GM10266 (cell line): ENCODE results near the gene COX7A1.
A peak's percentile ranks its signal among the peaks of the same experiment; 100 is the strongest.

Source experiments
- DNase-seq: peaks from one replicate; pipeline ENCODE4 v3.0.0; 2012; ENCODE audit errors: extremely low spot score
- TF ChIP-seq, protein P1 (sequence below): IDR thresholded peaks from 2 replicates; pipeline ENCODE4 v1.5.1; 2012; ENCODE audit warnings: mild to moderate bottlenecking, low read depth; ENCODE audit not compliant: control insufficient read depth, insufficient read depth; ENCODE audit errors: missing control alignments

COX7A1 gene

DNA sequence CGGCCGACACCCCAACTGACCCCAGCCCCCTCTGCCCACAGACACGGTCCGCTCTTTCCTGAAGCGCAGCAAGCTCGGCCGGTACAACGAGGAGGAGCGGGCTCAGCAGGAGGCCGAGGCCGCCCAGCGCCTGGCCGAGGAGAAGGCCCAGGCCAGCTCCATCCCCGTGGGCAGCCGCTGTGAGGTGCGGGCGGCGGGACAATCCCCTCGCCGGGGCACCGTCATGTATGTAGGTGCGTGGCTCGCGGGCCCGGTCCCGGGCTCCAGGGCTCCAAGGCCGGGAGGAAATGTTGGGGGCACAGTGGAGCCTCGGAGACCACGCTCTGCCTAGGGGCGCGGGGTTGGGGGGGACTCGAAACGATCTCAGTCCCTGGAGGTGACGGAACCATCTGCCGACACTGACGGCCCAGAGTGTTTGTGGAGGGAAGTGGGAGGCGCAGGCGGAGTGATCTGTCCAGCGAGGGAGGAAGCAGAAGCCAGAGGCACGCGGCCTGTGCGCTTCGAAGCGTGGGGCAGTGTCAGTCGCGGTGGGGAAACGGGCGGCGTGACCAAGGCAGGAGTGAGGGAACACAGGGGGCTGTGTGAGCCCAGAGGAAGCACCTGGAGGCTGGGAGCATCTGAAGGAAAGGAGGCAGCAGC, 30.6 kb downstream of the COX7A1 start:
- TF ChIP-seq, protein P1, sequence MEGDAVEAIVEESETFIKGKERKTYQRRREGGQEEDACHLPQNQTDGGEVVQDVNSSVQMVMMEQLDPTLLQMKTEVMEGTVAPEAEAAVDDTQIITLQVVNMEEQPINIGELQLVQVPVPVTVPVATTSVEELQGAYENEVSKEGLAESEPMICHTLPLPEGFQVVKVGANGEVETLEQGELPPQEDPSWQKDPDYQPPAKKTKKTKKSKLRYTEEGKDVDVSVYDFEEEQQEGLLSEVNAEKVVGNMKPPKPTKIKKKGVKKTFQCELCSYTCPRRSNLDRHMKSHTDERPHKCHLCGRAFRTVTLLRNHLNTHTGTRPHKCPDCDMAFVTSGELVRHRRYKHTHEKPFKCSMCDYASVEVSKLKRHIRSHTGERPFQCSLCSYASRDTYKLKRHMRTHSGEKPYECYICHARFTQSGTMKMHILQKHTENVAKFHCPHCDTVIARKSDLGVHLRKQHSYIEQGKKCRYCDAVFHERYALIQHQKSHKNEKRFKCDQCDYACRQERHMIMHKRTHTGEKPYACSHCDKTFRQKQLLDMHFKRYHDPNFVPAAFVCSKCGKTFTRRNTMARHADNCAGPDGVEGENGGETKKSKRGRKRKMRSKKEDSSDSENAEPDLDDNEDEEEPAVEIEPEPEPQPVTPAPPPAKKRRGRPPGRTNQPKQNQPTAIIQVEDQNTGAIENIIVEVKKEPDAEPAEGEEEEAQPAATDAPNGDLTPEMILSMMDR, result no peak
- no peak for DNase-seq

DNA sequence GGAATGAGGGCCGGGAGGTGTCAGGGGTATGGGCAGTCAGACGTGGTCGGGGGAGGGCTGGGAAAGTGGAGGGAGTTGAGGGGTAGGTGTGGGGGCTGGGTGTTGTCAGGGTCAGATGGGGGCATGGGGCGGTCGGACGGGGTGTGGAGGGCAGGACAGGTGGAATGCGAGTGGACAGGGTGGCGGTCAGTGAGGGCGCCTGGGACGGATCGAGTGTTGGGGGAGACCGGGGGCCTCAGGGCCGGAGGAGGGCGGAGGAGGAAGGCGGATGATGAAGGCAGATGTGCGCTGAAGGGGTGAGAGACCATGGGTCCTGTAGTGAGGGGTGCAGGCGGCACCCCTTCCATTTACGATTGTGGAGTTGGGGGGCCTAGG, 31.3 kb downstream of the COX7A1 start:
- DNase-seq, result no peak
- TF ChIP-seq, protein P1, result no peak

DNA sequence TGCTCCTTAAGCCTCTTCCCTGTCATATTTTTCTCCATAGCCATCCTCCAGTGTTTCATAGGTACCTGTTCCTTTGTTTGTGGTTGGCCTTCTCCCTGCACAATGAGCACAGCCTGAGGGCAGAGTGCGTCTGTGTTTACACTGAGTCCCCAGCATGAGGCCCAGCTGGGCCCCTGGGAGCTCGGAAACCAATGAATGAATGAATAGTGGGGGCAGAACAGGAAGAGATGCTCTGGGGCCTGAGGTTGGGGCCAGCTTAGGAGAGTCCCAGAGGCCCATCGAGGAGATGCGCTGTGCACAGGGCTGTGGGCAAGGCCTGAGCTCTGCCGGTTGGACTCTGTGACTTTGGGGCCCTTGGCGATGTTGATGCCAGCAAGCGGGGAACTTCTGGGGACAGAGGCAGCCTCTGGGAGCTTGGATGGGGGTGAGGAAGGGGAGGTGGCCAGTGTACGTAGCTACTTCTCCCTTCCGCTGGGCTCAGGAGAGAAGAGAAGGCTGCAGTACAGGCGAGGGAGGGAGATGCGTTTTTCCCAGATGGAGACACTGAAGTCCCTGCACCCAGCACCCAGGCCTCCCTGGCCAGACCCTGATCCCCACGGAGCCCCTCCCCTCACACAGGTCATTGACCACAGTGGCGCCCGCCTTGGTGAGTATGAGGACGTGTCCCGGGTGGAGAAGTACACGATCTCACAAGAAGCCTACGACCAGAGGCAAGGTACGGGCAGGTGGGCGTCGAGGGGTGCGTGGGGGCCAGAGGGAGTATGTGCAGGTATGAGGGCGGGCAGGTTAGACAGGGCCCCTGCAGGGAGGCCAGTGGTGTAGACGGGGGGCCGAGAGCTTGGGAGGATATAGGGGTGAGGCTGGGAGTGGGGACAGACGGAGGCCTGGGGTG, 31.9 kb downstream of the COX7A1 start:
- TF ChIP-seq, protein P1, result no peak
- no peak for DNase-seq

DNA sequence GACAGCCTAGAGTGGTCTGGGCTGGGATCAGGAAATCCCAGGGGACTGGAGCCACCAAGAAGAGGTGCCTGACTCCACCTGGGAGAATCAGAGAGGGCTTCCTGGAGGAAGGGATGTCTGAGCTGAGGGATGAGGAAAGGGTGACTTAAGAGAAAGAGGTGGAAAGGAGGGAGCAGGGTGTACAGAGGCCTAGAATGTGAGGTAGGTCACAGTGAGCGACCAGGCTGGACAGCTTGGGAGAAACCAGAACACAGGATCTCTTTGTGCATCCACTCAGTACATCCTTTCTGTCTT, 36.0 kb downstream of the COX7A1 start:
- DNase-seq, result no peak
- TF ChIP-seq, protein P1, result no peak

DNA sequence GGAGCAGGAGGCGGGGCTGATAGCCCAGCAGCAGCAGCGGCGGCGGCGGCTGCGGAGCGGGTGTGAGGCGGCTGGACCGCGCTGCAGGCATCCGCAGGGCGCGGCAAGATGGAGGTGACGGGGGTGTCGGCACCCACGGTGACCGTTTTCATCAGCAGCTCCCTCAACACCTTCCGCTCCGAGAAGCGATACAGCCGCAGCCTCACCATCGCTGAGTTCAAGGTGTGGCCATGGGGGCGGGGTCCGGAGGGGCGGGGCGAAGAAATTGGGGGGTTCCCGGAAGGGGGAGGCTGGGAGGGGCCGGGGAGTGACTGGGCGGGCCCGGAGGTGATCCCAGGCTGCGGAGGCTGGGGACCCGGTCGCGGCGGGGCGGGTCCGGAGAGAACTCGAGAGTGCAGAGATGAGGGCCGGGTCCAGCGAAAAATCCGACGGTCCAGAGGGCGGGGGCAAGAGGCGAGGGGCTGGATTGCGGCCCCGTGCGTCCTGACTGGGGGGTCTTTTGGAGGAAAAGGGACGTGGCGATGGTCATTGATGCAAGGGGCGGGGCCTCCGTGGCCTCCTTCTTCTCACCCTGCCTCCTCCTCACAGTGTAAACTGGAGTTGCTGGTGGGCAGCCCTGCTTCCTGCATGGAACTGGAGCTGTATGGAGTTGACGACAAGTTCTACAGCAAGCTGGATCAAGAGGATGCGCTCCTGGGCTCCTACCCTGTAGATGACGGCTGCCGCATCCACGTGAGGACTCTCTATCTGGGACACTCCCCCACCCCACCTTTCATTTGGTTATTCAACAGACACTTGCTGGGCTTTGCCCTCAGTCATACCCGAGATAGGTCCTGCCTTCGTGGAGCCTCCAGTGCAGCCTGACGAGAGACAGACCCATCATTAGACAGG, 36.5 kb downstream of the COX7A1 start, which contains the start of gene TBCB:
Gene TBCB, plus strand, starts transcription at position 16 of the 891 bp plus-strand sequence. Its CDS starts 93 bp downstream, at position 109.
- TF ChIP-seq, protein P1, result no peak
- DNase-seq, result peak; percentile 93

DNA sequence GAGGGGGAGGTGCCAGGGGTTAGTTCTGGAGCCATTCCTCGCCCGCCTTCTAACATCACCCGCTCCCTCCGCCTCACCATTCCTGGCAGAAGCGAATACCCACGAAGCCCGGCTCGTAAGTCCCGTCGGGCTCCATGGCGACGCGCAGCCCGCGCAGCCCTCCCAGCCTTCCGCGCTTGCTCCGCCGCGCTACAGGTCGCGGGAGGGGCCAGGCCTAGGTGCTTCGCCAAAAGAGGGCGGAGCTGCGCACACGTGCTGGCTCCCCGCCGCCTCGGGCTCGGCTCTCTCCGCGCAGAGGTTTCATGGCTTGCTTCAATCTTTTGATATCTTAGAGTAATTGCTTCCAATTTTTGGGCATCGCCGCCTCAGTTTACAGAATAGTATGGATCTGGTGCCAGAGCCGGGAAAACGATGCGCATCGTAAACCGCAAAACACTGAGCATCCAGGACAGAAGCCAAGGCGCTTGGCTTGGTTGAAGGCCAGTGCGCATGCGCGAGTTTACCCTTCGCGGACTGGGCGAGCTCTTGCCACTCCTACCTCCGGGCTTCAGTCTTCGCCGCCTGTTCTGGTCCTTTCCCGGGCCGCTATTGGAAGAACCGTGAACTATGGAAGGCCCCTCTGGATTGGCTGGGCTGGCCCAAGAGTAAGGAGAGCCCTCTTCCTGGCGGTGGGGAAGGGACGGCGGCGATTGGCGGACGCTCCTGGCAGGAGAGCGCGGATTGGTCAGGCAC, 37.4 kb downstream of the COX7A1 start, which contains the start of gene POLR2I:
Gene POLR2I, minus strand, starts transcription at position 155 of the 732 bp plus-strand sequence. Its CDS starts 19 bp downstream, at position 136.
- TF ChIP-seq, protein P1, result no peak
- peak; percentile 99 for DNase-seq
